ENCODE results near the gene SEC14L2. TPM values are rescaled to one million over a fixed set of nuclear protein-coding genes. Genes with fewer than 3 reads are reported as not detected.
"Not testable (repeated sequence)": the region's sequence is repeated elsewhere in the genome, so short reads cannot be mapped to it uniquely, and the experiment has no call there.

SEC14L2 gene
- polyA plus RNA-seq, 4 donors: 4.3 to 8.1 (median 5.9) TPM

- no peak for DNase-seq (ENCODE audit: low read depth in 4 of 4, low spot score in 3 of 4)
Measured at GRCh38 chr22:30445438-30446145, 48.8 kb downstream of the SEC14L2 start.

- no peak for DNase-seq (ENCODE audit: low read depth in 4 of 4, low spot score in 3 of 4)
Measured at GRCh38 chr22:30447656-30448055, 50.8 kb downstream of the SEC14L2 start.

GRCh38 chr22:30451488-30451887, 54.7 kb downstream of the SEC14L2 start:
- DNase-seq (ENCODE audit: low read depth in 4 of 4, low spot score in 3 of 4): not testable (repeated sequence)

- no peak for DNase-seq (ENCODE audit: low read depth in 4 of 4, low spot score in 3 of 4)
Measured at GRCh38 chr22:30452861-30453260, 56.0 kb downstream of the SEC14L2 start.

GRCh38 chr22:30453731-30454510, 57.1 kb downstream of the SEC14L2 start:
- DNase-seq (ENCODE audit: low read depth in 4 of 4, low spot score in 3 of 4): peak in 2 of 4 donors; percentile 11 to 12

- no peak for DNase-seq (ENCODE audit: low read depth in 4 of 4, low spot score in 3 of 4)
Measured at GRCh38 chr22:30455075-30455840, 58.4 kb downstream of the SEC14L2 start.

- DNase-seq (ENCODE audit: low read depth in 4 of 4, low spot score in 3 of 4): no peak
Measured at GRCh38 chr22:30457981-30458380, 61.2 kb downstream of the SEC14L2 start.

- peak in 2 of 4 donors; percentile 5 to 32 for DNase-seq (ENCODE audit: low read depth in 4 of 4, low spot score in 3 of 4)
Measured at GRCh38 chr22:30459181-30460052, 62.6 kb downstream of the SEC14L2 start.

- no peak for DNase-seq (ENCODE audit: low read depth in 4 of 4, low spot score in 3 of 4)
Measured at GRCh38 chr22:30460147-30460546, 63.3 kb downstream of the SEC14L2 start.

GRCh38 chr22:30460555-30460954, 63.7 kb downstream of the SEC14L2 start:
- DNase-seq (ENCODE audit: low read depth in 4 of 4, low spot score in 3 of 4): not testable (repeated sequence)

GRCh38 chr22:30469165-30469564, 72.3 kb downstream of the SEC14L2 start:
- no peak for DNase-seq (ENCODE audit: low read depth in 4 of 4, low spot score in 3 of 4)

- DNase-seq (ENCODE audit: low read depth in 4 of 4, low spot score in 3 of 4): no peak
Measured at GRCh38 chr22:30470655-30471054, 73.8 kb downstream of the SEC14L2 start.

GRCh38 chr22:30471616-30472318, 74.9 kb downstream of the SEC14L2 start, which contains the start of gene SEC14L3:
TSS of gene SEC14L3 (minus strand) at chr22:30472017. CDS start at chr22:30471958, 59 bp downstream.
- DNase-seq (ENCODE audit: low read depth in 4 of 4, low spot score in 3 of 4): no peak

GRCh38 chr22:30472994-30473720, 76.3 kb downstream of the SEC14L2 start:
- no peak for DNase-seq (ENCODE audit: low read depth in 4 of 4, low spot score in 3 of 4)

GRCh38 chr22:30474121-30474520, 77.3 kb downstream of the SEC14L2 start:
- DNase-seq (ENCODE audit: low read depth in 4 of 4, low spot score in 3 of 4): no peak

All from left renal pelvis (tissue), 4 donors.